B cell (primary cell): Measurements from ENCODE around the gene SORL1. TPM values are rescaled to one million over a fixed set of nuclear protein-coding genes. Genes with fewer than 3 reads are reported as not detected.

Experiments
- ATAC-seq: fragments of 200-7000 bp; cut with Tn5 transposase; one replicate; pipeline ENCODE4 v1.10.0; 2021; ENCODE audit warnings: low read depth, mild to moderate bottlenecking, moderate number of reproducible peaks, moderate library complexity
- CTCF ChIA-PET: fragments of 350-600 bp; sonication (Branson Sonifier 250); formaldehyde crosslinking; loops from one replicate; lab custom pipeline; 2021; ENCODE audit warnings: antibody characterized with exemption, inconsistent platforms; lab: Charles Lee
- POLR2A ChIA-PET: fragments of 350-600 bp; sonication (Branson Sonifier 250); formaldehyde crosslinking; loops from one replicate; lab custom pipeline; 2021; ENCODE audit warnings: antibody characterized with exemption; lab: Charles Lee
- DNase-seq: peaks from one replicate; pipeline ENCODE4 v3.0.0; 2013
- H2AFZ ChIP-seq: 2 replicates; pipeline ENCODE4 v1.6.1; 2012; ENCODE audit warnings: mild to moderate bottlenecking, low read depth, low read length; ENCODE audit not compliant: insufficient read depth, poor library complexity, severe bottlenecking
- H3K27ac ChIP-seq, 2 donors: 1 replicate in 1 of 2; 2 replicates in 1 of 2; pipeline ENCODE4 v1.5.1; 2012 to 2013; ENCODE audit warnings: low read length in 2 of 2, mild to moderate bottlenecking in 2 of 2, moderate library complexity in 1 of 2
- H3K27me3 ChIP-seq, 4 experiments: fragments of 200-600 bp in 1 of 4; sonication (generic) in 1 of 4; replicated peaks in 1 of 4; 1 replicate in 2 of 4; 2 replicates in 2 of 4; pipeline versions ENCODE4 v1.6.1 to v1.7.0; 2013 to 2016; ENCODE audit warnings: low read length in 3 of 4, mild to moderate bottlenecking in 2 of 4, mixed read lengths in 1 of 4, moderate library complexity in 1 of 4; ENCODE audit not compliant: insufficient read depth in 4 of 4, control insufficient read depth in 3 of 4; ENCODE audit errors: control extremely low read depth in 1 of 4
- H3K36me3 ChIP-seq, 2 experiments: replicated peaks in 1 of 2; 1 replicate in 1 of 2; 2 replicates in 1 of 2; pipeline versions ENCODE4 v1.6.1 to v1.7.1; 2013; ENCODE audit warnings: low read length in 1 of 2; ENCODE audit not compliant: insufficient read depth in 2 of 2, control insufficient read depth in 1 of 2; ENCODE audit errors: control extremely low read depth in 1 of 2, extremely low read depth in 1 of 2
- H3K4me1 ChIP-seq, 2 donors: fragments of 200-600 bp in 1 of 2; sonication (generic) in 1 of 2; 1 replicate in 1 of 2; 2 replicates in 1 of 2; pipeline versions ENCODE4 v1.5.1 to v1.6.1; 2013 to 2017; ENCODE audit warnings: low read length in 2 of 2; ENCODE audit not compliant: control insufficient read depth in 2 of 2, insufficient read depth in 2 of 2
- H3K4me2 ChIP-seq: replicated peaks from 2 replicates; pipeline ENCODE3; 2012; ENCODE audit warnings: mild to moderate bottlenecking, low read depth, low read length; ENCODE audit not compliant: poor library complexity, severe bottlenecking
- H3K4me3 ChIP-seq, 5 experiments: fragments of 200-600 bp in 1 of 5; sonication (generic) in 1 of 5; 1 replicate in 3 of 5; 2 replicates in 2 of 5; pipeline versions ENCODE4 v1.5.1 to v1.7.0; 2011 to 2016; ENCODE audit warnings: low read length in 4 of 5, mild to moderate bottlenecking in 4 of 5, low read depth in 2 of 5, control low read depth in 1 of 5, moderate library complexity in 1 of 5; ENCODE audit not compliant: insufficient read depth in 1 of 5; ENCODE audit errors: control extremely low read depth in 1 of 5, extremely low read depth in 1 of 5
- H3K79me2 ChIP-seq: fragments of 200-600 bp; sonication (generic); one replicate; pipeline ENCODE4 v1.6.0; 2016; ENCODE audit warnings: low read length; ENCODE audit not compliant: control insufficient read depth, insufficient read depth
- H3K9ac ChIP-seq: fragments of 200-600 bp; sonication (generic); 2 replicates; pipeline ENCODE4 v1.6.1; 2017; ENCODE audit warnings: mild to moderate bottlenecking, low read length, moderate library complexity
- H3K9me3 ChIP-seq, 3 donors: one replicate each; pipeline versions ENCODE4 v1.6.1 to v1.7.1; 2013; ENCODE audit warnings: low read length in 2 of 3; ENCODE audit not compliant: control insufficient read depth in 2 of 3, insufficient read depth in 1 of 3; ENCODE audit errors: control extremely low read depth in 1 of 3
- H4K20me1 ChIP-seq: 2 replicates; pipeline ENCODE4 v1.6.0; 2012; ENCODE audit warnings: mild to moderate bottlenecking, low read length; ENCODE audit not compliant: insufficient read depth, control insufficient read depth, poor library complexity, severe bottlenecking
- H3K27ac Mint-ChIP-seq: one replicate; pipeline ENCODE4 v1.8.0; 2021; ENCODE audit warnings: mixed read lengths
- H3K27me3 Mint-ChIP-seq: one replicate; pipeline ENCODE4 v1.8.0; 2021; ENCODE audit warnings: mixed read lengths
- H3K4me1 Mint-ChIP-seq: one replicate; pipeline ENCODE4 v1.8.0; 2021; ENCODE audit warnings: mixed read lengths
- H3K4me3 Mint-ChIP-seq: one replicate; pipeline ENCODE4 v1.8.0; 2021; ENCODE audit warnings: mixed read lengths
- H3K9me3 Mint-ChIP-seq: one replicate; pipeline ENCODE4 v1.8.0; 2022; ENCODE audit warnings: mixed read lengths; ENCODE audit not compliant: insufficient read depth
- CTCF ChIP-seq: fragments of 200-600 bp; IDR thresholded peaks from one replicate; pipeline ENCODE4 v1.8.0; 2022; ENCODE audit warnings: antibody characterized with exemption, mild to moderate bottlenecking
- EZH2 ChIP-seq: IDR thresholded peaks from 2 replicates; pipeline ENCODE4 v1.6.1; 2012; ENCODE audit warnings: borderline replicate concordance, low read depth, mild to moderate bottlenecking, moderate library complexity, low read length; ENCODE audit not compliant: insufficient read depth, poor library complexity, severe bottlenecking
- WGBS: methylation state at CpG from one replicate; pipeline ENCODE4 v1.1.5; 2013; ENCODE audit warnings: missing lambda C conversion rate; ENCODE audit not compliant: insufficient coverage; 5-methylcytosine and 5-hydroxymethylcytosine counted together
- intact Hi-C: fragments of 100-400 bp; cut with micrococcal nuclease; formaldehyde crosslinking; loops from one replicate; pipeline ENCODE4 v1.10.0; 2022
- polyA plus RNA-seq: library from polyadenylated mRNA; depleted of rRNA; stranded (reverse); fragments of >200 nt; gene quantifications from 2 replicates; pipeline ENCODE4 v1.2.3, GENCODE V29; 2012
- total RNA-seq, 2 donors: library from RNA; stranded (reverse); fragments of 120-200 nt in 1 of 2; gene quantifications; 1 replicate in 1 of 2; 2 replicates in 1 of 2; pipeline versions ENCODE4 v1.2.3 to v1.2.4, GENCODE V29; 2013 to 2022

The SORL1 gene
- total and polyA plus RNA-seq, 2 donors (not counting 1 experiment from before 2014, with no cell fraction given): 13.0 to 396 TPM

DNA sequence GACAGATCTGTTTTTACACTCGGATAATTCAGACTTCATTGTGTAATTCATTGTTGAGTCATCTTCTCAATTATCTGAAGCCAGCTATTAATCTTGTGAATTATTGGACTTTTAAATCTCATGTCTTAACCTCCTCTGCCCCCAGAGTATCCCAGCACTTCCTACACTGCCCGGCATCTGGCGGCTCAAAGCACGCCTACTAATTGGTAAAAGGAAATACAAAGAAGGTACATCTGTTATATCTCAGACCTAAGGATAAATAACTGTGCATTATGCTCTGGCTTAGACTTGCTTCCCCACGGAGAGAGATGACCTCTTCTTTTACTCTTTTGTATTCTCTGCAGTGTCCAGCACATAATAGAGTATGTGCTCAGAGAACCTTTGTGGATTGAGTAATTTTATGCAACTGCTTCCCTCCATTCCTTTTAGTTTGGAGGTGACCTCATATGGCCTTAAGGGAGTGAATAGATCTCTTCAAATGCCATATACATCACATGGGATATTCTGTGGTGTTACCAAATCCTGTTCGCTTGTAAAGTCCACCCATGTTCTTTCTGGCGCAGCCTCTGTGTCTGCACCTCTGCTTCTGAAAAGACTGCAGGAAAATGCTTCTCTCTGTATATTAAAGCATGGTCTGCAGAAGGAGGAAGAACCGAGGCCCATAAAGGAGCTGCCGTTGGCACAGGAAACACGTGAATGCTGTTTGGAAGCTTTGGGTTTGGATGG lies 126.3 kb downstream of the SORL1 start:
- Mint-ChIP-seq H3K27me3 (peaks cover 4% of the 10 kb centered on the region), H3K4me3 (no peak overlapping the region), H3K27ac (no peak overlapping the region), H3K4me1 (peaks cover 29% of the 10 kb centered on the region), H3K9me3 (peaks cover 8% of the 10 kb centered on the region)
- H3K9me3 ChIP-seq: peaks cover 3 to 4% (median 4%) of the 10 kb centered on the region in 3 donors
- H3K27me3 ChIP-seq: peaks cover 0 to 4% (median 0%) of the 10 kb centered on the region in 4 experiments
- no peak overlapping the region for H3K9ac ChIP-seq
- CTCF ChIA-PET: interaction anchor here (1.2 kb wide), 1 partner anchor 257 kb away, joined by 3 read pairs; no protein-coding TSS in a partner anchor
- no peak overlapping the region for H3K4me2 ChIP-seq
- POLR2A ChIA-PET: no interaction called here
- intact Hi-C loops: no loop called here
- peaks cover 3% of the 10 kb centered on the region for H3K79me2 ChIP-seq
- peaks cover 5 to 23% of the 10 kb centered on the region in 2 donors for H3K4me1 ChIP-seq
- DNase-seq (no peak), ATAC-seq (no peak)
- H3K4me3 ChIP-seq: no peak overlapping the region
- WGBS: 19% methylated on average over 3 of the region's 10 CpGs
- TF ChIP-seq CTCF (no peak), EZH2 (no peak)
- H4K20me1 ChIP-seq: peaks cover 3% of the 10 kb centered on the region
- no peak overlapping the region for H2AFZ ChIP-seq
- H3K36me3 ChIP-seq: peaks cover 24 to 64% of the 10 kb centered on the region in 2 experiments
- H3K27ac ChIP-seq: no peak overlapping the region

- peaks cover 8% of the 10 kb centered on the region for H3K9me3 Mint-ChIP-seq
- Histone ChIP-seq H3K9ac (no peak overlapping the region), H3K9me3 (peaks cover 3 to 4% (median 4%) of the 10 kb centered on the region in 3 donors), H2AFZ (no peak overlapping the region), H3K27me3 (no peaks in the 10 kb centered on the region), H3K27ac (no peak overlapping the region), H3K36me3 (peaks cover 16 to 56% of the 10 kb centered on the region in 2 experiments), H3K79me2 (no peaks in the 10 kb centered on the region), H3K4me2 (no peak overlapping the region), H4K20me1 (peaks cover 3% of the 10 kb centered on the region), H3K4me1 (peaks cover 5 to 17% of the 10 kb centered on the region in 2 donors), H3K4me3 (no peak overlapping the region)
- ATAC-seq: no peak
- H3K4me3 Mint-ChIP-seq: no peak overlapping the region
- no peak for TF ChIP-seq CTCF
- no peak for TF ChIP-seq EZH2
- intact Hi-C loops: no loop called here
- WGBS: 100% methylated on average over 2 of the region's 4 CpGs
- CTCF ChIA-PET: interaction anchor here (0.7 to 0.9 kb wide), 5 partner anchors 27 to 264 kb away, joined by 3 to 5 read pairs (median 3); no protein-coding TSS in a partner anchor
- H3K4me1 Mint-ChIP-seq: peaks cover 23% of the 10 kb centered on the region
- no peak overlapping the region for H3K27ac Mint-ChIP-seq
- POLR2A ChIA-PET: interaction anchor here (0.7 kb wide), 1 partner anchor 249 kb away, joined by 6 read pairs; no protein-coding TSS in a partner anchor
- DNase-seq: no peak
- no peaks in the 10 kb centered on the region for H3K27me3 Mint-ChIP-seq
These were observed 128.0 kb downstream of the SORL1 start for GRCh38 chr11:121580154-121580553.
